ENCODE results near the gene NFKBIZ.

- no peak for TF ChIP-seq CTCF (conservative IDR thresholded peaks at IDR 0.05; ENCODE audit: low read depth, low read length)
- no peak for TF ChIP-seq EZH2 (IDR thresholded peaks at IDR 0.05; ENCODE audit: low read length, unreplicated experiment)
- no peak for TF ChIP-seq EZH2phosphoT487 (IDR thresholded peaks at IDR 0.05; ENCODE audit: borderline replicate concordance, low read length)
Measured at GRCh38 chr3:101829874-101830273, 19.4 kb upstream of the NFKBIZ start.

Measured in PC-3 (cell line).